Measurements from ENCODE around the gene SLC29A2.

GRCh38 chr11:66341502-66342126 lies 29.9 kb downstream of the SLC29A2 start:
- no peak for TF ChIP-seq POLR2AphosphoS5 (IDR thresholded peaks at IDR 0.05; ENCODE audit: borderline replicate concordance, low read depth, low read length)
- TF ChIP-seq EZH2 (IDR thresholded peaks at IDR 0.05): no peak

All from SK-N-MC (cell line).